Kidney (tissue), 14 donors: ENCODE results near the gene GABBR2. TPM values are rescaled to one million over a fixed set of nuclear protein-coding genes. Genes with fewer than 3 reads are reported as not detected.
A peak's percentile ranks its signal among the peaks of the same experiment; 100 is the strongest.

Source experiments
- DNase-seq, 5 donors: peaks; one replicate each; pipeline ENCODE4 v3.0.0-alpha.2; 2013 to 2020
- FAIRE-seq: peaks from 2 replicates; lab custom pipeline; 2012; peaks lifted over from hg19 to GRCh38; lab: Jason Lieb, UNC
- H3K27ac ChIP-seq, 2 donors: one replicate each; pipeline ENCODE4 v1.7.0; 2013; ENCODE audit warnings: low read depth in 2 of 2, low read length in 2 of 2, inconsistent platforms in 1 of 2
- H3K27me3 ChIP-seq: one replicate; pipeline ENCODE4 v1.7.1; 2013; ENCODE audit warnings: low read length, inconsistent platforms; ENCODE audit not compliant: control insufficient read depth, insufficient read depth
- H3K36me3 ChIP-seq, 3 donors: one replicate each; pipeline versions ENCODE4 v1.7.0 to v1.7.1; 2013; ENCODE audit warnings: low read length in 3 of 3, control low read depth in 1 of 3, inconsistent platforms in 1 of 3; ENCODE audit not compliant: insufficient read depth in 3 of 3, control insufficient read depth in 2 of 3
- H3K4me1 ChIP-seq, 3 donors: one replicate each; pipeline versions ENCODE4 v1.7.0 to v1.7.1; 2013; ENCODE audit warnings: low read length in 3 of 3, inconsistent platforms in 1 of 3, low read depth in 1 of 3; ENCODE audit not compliant: control insufficient read depth in 2 of 3, insufficient read depth in 2 of 3
- H3K4me3 ChIP-seq, 3 donors: one replicate each; pipeline versions ENCODE4 v1.7.0 to v1.8.1; 2013; ENCODE audit warnings: low read length in 3 of 3, control low read depth in 1 of 3, inconsistent platforms in 1 of 3
- H3K9ac ChIP-seq, 3 donors: one replicate each; pipeline versions ENCODE4 v1.7.0 to v1.7.1; 2013; ENCODE audit warnings: low read length in 3 of 3, control low read depth in 1 of 3, inconsistent platforms in 1 of 3
- H3K9me3 ChIP-seq, 3 donors: one replicate each; pipeline versions ENCODE4 v1.7.0 to v1.7.1; 2013; ENCODE audit warnings: low read length in 3 of 3, control low read depth in 1 of 3, inconsistent platforms in 1 of 3; ENCODE audit not compliant: control insufficient read depth in 2 of 3, insufficient read depth in 1 of 3
- CTCF ChIP-seq: IDR thresholded peaks from 3 replicates; pipeline ENCODE4 v1.5.1; 2012; ENCODE audit warnings: mild to moderate bottlenecking, moderate library complexity, borderline replicate concordance; ENCODE audit not compliant: insufficient read depth; ENCODE audit errors: extremely low read depth
- intact Hi-C: fragments of 100-400 bp; cut with DNase I; formaldehyde crosslinking; loops from one replicate; pipeline ENCODE4 v1.11.1; 2022
- polyA plus RNA-seq: library from polyadenylated mRNA; stranded (reverse); fragments of 350-450 nt; fragmentation: Illumina TruSeq; extraction: RNeasy Lipid Tissue Mini Kit (QIAGEN cat#74804); gene quantifications from one replicate; pipeline ENCODE4 v1.2.3, GENCODE V29; 2014; ENCODE audit warnings: low read depth, low replicate concordance; ENCODE audit not compliant: insufficient read depth
- total RNA-seq: library from RNA; stranded (reverse); fragmentation: NEBNext Ultra II Directional; extraction: Animal tissue kit (Norgen Biotek cat#: 25700); gene quantifications from one replicate; pipeline ENCODE4 v1.2.1, GENCODE V29; 2021
- donor health status: control.
- donor health status: control.
- donor health status: control.
- donor health status: control.
- donor health status: control.
- donor health status: DM: yes; HTN: yes; CAD: no.
- donor health status: Normal renal cell carcinoma (clear cell type).

GABBR2 gene
- total and polyA plus RNA-seq, 2 donors from 2014 or later = 0.06 TPM; not detected in 1

GRCh38 chr9:98639133-98639532 is 69.6 kb downstream of the GABBR2 start:
- Histone ChIP-seq H3K27ac (no peak overlapping the region), H3K27me3 (no peaks in the 10 kb centered on the region), H3K36me3 (no peaks in the 10 kb centered on the region), H3K9ac (no peak overlapping the region), H3K4me3 (no peak overlapping the region), H3K4me1 (no peaks in the 10 kb centered on the region), H3K9me3 (no peaks in the 10 kb centered on the region)
- TF ChIP-seq CTCF = no peak
- FAIRE-seq (no peak), DNase-seq (no peak)
- intact Hi-C loops = no loop called here

GRCh38 chr9:98637381-98637780 is 71.4 kb downstream of the GABBR2 start:
- FAIRE-seq (no peak), DNase-seq (no peak)
- no peaks in the 10 kb centered on the region for H3K9me3 ChIP-seq
- no peaks in the 10 kb centered on the region for H3K27me3 ChIP-seq
- no peaks in the 10 kb centered on the region for H3K4me1 ChIP-seq
- H3K9ac ChIP-seq = no peak overlapping the region
- no peak for TF ChIP-seq CTCF
- intact Hi-C loops = no loop called here
- no peak overlapping the region for H3K4me3 ChIP-seq
- no peak overlapping the region for H3K27ac ChIP-seq
- no peaks in the 10 kb centered on the region for H3K36me3 ChIP-seq

GRCh38 chr9:98635374-98635773 is 73.4 kb downstream of the GABBR2 start:
- intact Hi-C loops = no loop called here
- no peak overlapping the region for H3K27ac ChIP-seq
- H3K4me1 ChIP-seq = no peaks in the 10 kb centered on the region
- FAIRE-seq (no peak), DNase-seq (no peak)
- H3K9me3 ChIP-seq = no peaks in the 10 kb centered on the region
- H3K9ac ChIP-seq = no peak overlapping the region
- no peak overlapping the region for H3K4me3 ChIP-seq
- no peak for TF ChIP-seq CTCF
- H3K36me3 ChIP-seq = no peaks in the 10 kb centered on the region
- H3K27me3 ChIP-seq = no peaks in the 10 kb centered on the region

- no peak overlapping the region for H3K9ac ChIP-seq
- intact Hi-C loops = no loop called here
- no peak for FAIRE-seq
- H3K27ac ChIP-seq = no peak overlapping the region
- H3K36me3 ChIP-seq = no peaks in the 10 kb centered on the region
- no peak overlapping the region for H3K4me3 ChIP-seq
- H3K4me1 ChIP-seq = no peaks in the 10 kb centered on the region
- DNase-seq = peak in 4 of 5 donors; percentile 57 to 82 (median 63)
- no peaks in the 10 kb centered on the region for H3K27me3 ChIP-seq
- TF ChIP-seq CTCF = no peak
- H3K9me3 ChIP-seq = no peaks in the 10 kb centered on the region
Observed at GRCh38 chr9:98634685-98635336, 73.9 kb downstream of the GABBR2 start.
